Calu3 (cell line): ENCODE measurements around the gene TSTD2. TPM values are rescaled to one million over a fixed set of nuclear protein-coding genes. Genes with fewer than 3 reads are reported as not detected.

Experiments used
- BruUV-seq: library from RNA; stranded (reverse); fragments of 400-500 nt; replicated peaks from 2 replicates; lab custom pipeline; 2021; lab: Mats Ljungman, UMichigan
- CTCF ChIA-PET: fragments of 300-600 bp; sonication (Branson Sonifier 250); formaldehyde crosslinking; loops from one replicate; lab custom pipeline; 2022; ENCODE audit warnings: antibody characterized with exemption; lab: Charles Lee
- DNase-seq: peaks from one replicate; pipeline ENCODE4 v3.0.0; 2022
- H3K27ac Mint-ChIP-seq: one replicate; pipeline ENCODE4 v1.8.0; 2022; ENCODE audit warnings: mixed read lengths; ENCODE audit not compliant: unreplicated experiment
- H3K27me3 Mint-ChIP-seq: one replicate; pipeline ENCODE4 v1.8.0; 2022; ENCODE audit warnings: mixed read lengths; ENCODE audit not compliant: unreplicated experiment
- H3K36me3 Mint-ChIP-seq: one replicate; pipeline ENCODE4 v1.8.0; 2022; ENCODE audit warnings: mild to moderate bottlenecking, moderate library complexity, mixed read lengths; ENCODE audit not compliant: insufficient read depth, unreplicated experiment
- H3K4me1 Mint-ChIP-seq: one replicate; pipeline ENCODE4 v1.8.0; 2022; ENCODE audit warnings: mild to moderate bottlenecking, low read depth, mixed read lengths; ENCODE audit not compliant: unreplicated experiment
- H3K4me3 Mint-ChIP-seq: one replicate; pipeline ENCODE4 v1.8.0; 2022; ENCODE audit warnings: mild to moderate bottlenecking, low read depth, moderate library complexity, mixed read lengths; ENCODE audit not compliant: unreplicated experiment
- H3K9me3 Mint-ChIP-seq: one replicate; pipeline ENCODE4 v1.8.0; 2022; ENCODE audit warnings: low read depth, mixed read lengths; ENCODE audit not compliant: unreplicated experiment
- intact Hi-C: fragments of 100-400 bp; cut with micrococcal nuclease; formaldehyde crosslinking; loops from one replicate; pipeline ENCODE4 v1.10.0; 2022; ENCODE audit not compliant: unreplicated experiment
- total RNA-seq: library from RNA; stranded (reverse); gene quantifications from 2 replicates; pipeline ENCODE4 v1.2.3, GENCODE V29; 2022
- TF ChIP-seq, protein P1 (sequence below): fragments of 200-600 bp; IDR thresholded peaks from one replicate; pipeline ENCODE4 v1.8.0; 2022; ENCODE audit warnings: antibody characterized with exemption; ENCODE audit not compliant: unreplicated experiment

Gene TSTD2
- total RNA-seq, 1 experiment from 2014 or later = 12.6 TPM

DNA sequence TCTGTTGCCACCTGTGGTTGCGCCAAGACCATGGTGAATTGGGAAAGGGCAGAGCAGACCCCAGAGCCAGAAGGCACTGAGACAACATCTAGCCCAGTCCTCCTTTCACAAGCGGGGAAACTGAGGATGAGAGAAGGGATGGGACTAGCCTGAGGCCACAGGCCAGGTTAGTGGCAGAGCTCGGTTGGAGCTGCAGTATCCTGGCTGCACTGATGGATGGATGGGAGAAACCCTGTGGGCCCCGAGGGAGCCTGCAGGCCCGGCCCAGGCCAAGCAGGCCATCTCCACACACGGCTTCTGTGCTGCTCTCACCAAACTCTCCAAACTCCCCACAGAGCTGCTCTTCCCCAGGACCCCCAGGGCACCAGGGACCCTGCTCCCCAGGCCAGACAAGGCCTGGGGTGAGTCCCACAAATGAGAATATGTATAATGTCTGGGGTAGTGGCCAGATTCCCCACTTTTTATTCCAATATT lies 60.2 kb downstream of the TSTD2 start:
- H3K4me1 Mint-ChIP-seq = no peaks in the 10 kb centered on the region
- no peak overlapping the region for H3K4me3 Mint-ChIP-seq
- H3K9me3 Mint-ChIP-seq = no peaks in the 10 kb centered on the region
- no peak for DNase-seq
- H3K27me3 Mint-ChIP-seq = peaks cover 28% of the 10 kb centered on the region
- no peaks in the 10 kb centered on the region for H3K36me3 Mint-ChIP-seq
- no peak overlapping the region for H3K27ac Mint-ChIP-seq
- TF ChIP-seq, protein P1, sequence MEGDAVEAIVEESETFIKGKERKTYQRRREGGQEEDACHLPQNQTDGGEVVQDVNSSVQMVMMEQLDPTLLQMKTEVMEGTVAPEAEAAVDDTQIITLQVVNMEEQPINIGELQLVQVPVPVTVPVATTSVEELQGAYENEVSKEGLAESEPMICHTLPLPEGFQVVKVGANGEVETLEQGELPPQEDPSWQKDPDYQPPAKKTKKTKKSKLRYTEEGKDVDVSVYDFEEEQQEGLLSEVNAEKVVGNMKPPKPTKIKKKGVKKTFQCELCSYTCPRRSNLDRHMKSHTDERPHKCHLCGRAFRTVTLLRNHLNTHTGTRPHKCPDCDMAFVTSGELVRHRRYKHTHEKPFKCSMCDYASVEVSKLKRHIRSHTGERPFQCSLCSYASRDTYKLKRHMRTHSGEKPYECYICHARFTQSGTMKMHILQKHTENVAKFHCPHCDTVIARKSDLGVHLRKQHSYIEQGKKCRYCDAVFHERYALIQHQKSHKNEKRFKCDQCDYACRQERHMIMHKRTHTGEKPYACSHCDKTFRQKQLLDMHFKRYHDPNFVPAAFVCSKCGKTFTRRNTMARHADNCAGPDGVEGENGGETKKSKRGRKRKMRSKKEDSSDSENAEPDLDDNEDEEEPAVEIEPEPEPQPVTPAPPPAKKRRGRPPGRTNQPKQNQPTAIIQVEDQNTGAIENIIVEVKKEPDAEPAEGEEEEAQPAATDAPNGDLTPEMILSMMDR = no peak
- CTCF ChIA-PET = no interaction called here
- intact Hi-C loops = no loop called here
- no TSS peak for BruUV-seq

DNA sequence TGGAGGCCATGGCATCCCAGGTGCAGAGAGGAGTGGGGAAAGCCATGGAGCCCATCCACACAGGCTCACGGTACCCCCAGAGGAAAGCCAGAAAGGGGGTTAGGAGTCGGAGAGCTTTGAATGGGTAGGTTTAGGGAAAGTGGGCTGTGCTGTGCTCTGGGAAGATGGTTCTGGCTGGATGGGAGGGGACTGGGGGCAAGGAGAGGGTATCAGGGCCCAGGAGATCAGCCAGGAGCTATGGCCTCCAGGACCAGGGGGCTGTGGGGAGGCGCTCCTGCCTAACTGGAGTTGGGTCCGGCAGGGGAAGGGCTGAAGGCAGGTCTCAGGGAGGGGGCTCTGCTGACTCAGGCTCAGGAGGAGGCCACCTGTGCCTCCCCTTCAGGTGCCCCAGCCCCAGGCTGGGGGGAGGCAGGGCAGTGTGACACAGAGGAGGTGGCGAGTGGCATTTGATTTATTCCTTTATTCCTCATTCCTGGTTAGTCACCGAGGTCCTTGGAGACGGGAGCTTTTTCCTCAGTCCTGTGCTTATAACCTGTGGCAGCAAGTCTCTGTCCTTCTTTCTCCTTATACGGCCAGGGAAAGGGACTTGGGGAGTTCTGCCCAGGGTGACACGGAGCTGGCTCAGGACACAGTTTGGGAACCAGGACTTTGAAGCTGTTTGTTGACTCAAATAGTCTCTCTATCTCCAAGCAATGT lies 60.8 kb downstream of the TSTD2 start:
- DNase-seq = no peak
- no peaks in the 10 kb centered on the region for H3K36me3 Mint-ChIP-seq
- H3K9me3 Mint-ChIP-seq = no peaks in the 10 kb centered on the region
- TF ChIP-seq, protein P1 = no peak
- H3K4me3 Mint-ChIP-seq = no peak overlapping the region
- H3K27me3 Mint-ChIP-seq = peaks cover 34% of the 10 kb centered on the region
- H3K27ac Mint-ChIP-seq = no peak overlapping the region
- BruUV-seq = no TSS peak
- H3K4me1 Mint-ChIP-seq = no peaks in the 10 kb centered on the region
- CTCF ChIA-PET = no interaction called here
- intact Hi-C loops = no loop called here

DNA sequence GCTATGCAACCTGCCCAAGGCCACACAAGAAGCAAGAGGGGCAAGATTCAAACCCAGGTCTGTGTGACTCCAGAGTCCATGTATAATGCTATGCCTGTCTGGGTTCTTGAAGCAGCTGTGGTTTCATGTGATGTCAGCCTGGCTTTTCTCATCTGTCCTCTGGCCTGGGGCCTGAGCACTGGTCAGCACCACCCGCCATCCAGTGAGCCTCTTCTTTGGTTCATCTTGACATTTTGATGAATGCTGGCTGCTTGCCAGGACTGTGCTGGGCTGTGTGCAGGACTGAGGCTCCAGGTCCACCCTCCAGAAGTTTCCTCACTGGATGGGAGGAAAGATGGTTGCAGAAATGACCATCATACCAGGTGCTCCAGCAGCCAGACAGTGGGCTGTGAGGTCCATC lies 61.5 kb downstream of the TSTD2 start:
- Mint-ChIP-seq H3K4me3 (no peak overlapping the region), H3K27me3 (peaks cover 34% of the 10 kb centered on the region), H3K4me1 (no peaks in the 10 kb centered on the region), H3K9me3 (no peaks in the 10 kb centered on the region), H3K27ac (no peak overlapping the region), H3K36me3 (no peaks in the 10 kb centered on the region)
- no TSS peak for BruUV-seq
- intact Hi-C loops = no loop called here
- CTCF ChIA-PET = no interaction called here
- TF ChIP-seq, protein P1 = no peak
- no peak for DNase-seq

DNA sequence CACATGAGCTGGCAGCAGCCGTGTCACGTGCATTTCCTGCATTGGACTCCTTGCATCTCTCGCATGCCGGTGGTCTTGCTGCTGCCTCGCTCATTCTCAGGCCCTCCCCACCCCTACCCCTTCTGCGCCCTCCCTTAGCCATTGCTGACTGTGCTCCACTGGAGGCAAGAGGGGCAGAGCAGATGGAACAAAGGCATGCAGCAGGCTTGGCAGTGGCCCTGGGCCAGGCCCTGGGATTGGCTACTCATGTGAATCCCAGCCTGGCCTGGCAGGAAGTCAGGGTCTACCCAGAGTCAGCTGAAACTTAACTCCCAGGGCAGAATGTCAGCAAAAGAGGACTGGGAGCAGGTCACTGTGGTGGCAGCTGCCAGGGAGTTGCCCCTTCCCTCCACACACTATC lies 62.3 kb downstream of the TSTD2 start:
- H3K36me3 Mint-ChIP-seq = no peaks in the 10 kb centered on the region
- H3K27ac Mint-ChIP-seq = no peak overlapping the region
- TF ChIP-seq, protein P1 = no peak
- no peak for DNase-seq
- intact Hi-C loops = no loop called here
- peaks cover 34% of the 10 kb centered on the region for H3K27me3 Mint-ChIP-seq
- no peaks in the 10 kb centered on the region for H3K9me3 Mint-ChIP-seq
- CTCF ChIA-PET = no interaction called here
- no peak overlapping the region for H3K4me3 Mint-ChIP-seq
- no TSS peak for BruUV-seq
- no peaks in the 10 kb centered on the region for H3K4me1 Mint-ChIP-seq
